IMR-90 (cell line): ENCODE measurements around the gene SSU72.

Source experiments
- BHLHE40 ChIP-seq: fragments of 150-350 bp; IDR thresholded peaks from 2 replicates; pipeline ENCODE4 v1.6.1; 2016; ENCODE audit warnings: mild to moderate bottlenecking, low read depth, low read length
- ELK1 ChIP-seq: fragments of 150-350 bp; IDR thresholded peaks from 2 replicates; pipeline ENCODE4 v1.6.1; 2016; ENCODE audit warnings: low read depth, mild to moderate bottlenecking, low read length, moderate library complexity, borderline replicate concordance
- FOS ChIP-seq: fragments of 150-350 bp; IDR thresholded peaks from 2 replicates; pipeline ENCODE4 v1.6.1; 2016; ENCODE audit warnings: low read depth, low read length
- MXI1 ChIP-seq: IDR thresholded peaks from 2 replicates; pipeline ENCODE4 v1.6.1; 2012; ENCODE audit warnings: low read depth, mild to moderate bottlenecking, low read length, moderate library complexity, borderline replicate concordance
- NFE2L2 ChIP-seq: fragments of 150-350 bp; IDR thresholded peaks from 2 replicates; pipeline ENCODE4 v1.6.1; 2016; ENCODE audit warnings: low read depth, mild to moderate bottlenecking, low read length
- POLR2A ChIP-seq: IDR thresholded peaks from 2 replicates; pipeline ENCODE4 v1.6.1; 2012; ENCODE audit warnings: mild to moderate bottlenecking, low read depth, low read length
- RAD21 ChIP-seq: IDR thresholded peaks from 2 replicates; pipeline ENCODE4 v1.6.1; 2012; ENCODE audit warnings: low read length, improper control_type of control experiment
- RCOR1 ChIP-seq: IDR thresholded peaks from 2 replicates; pipeline ENCODE4 v1.6.1; 2012; ENCODE audit warnings: mild to moderate bottlenecking, low read length, improper control_type of control experiment; ENCODE audit not compliant: insufficient replicate concordance
- RFX5 ChIP-seq: IDR thresholded peaks from 2 replicates; pipeline ENCODE4 v1.8.0; 2012; ENCODE audit warnings: low read depth, mild to moderate bottlenecking, low read length, moderate library complexity
- USF2 ChIP-seq: fragments of 150-350 bp; IDR thresholded peaks from 2 replicates; pipeline ENCODE4 v1.6.1; 2017; ENCODE audit warnings: mild to moderate bottlenecking, antibody characterized with exemption, low read length, low read depth
- TF ChIP-seq, protein P1 (sequence below): conservative IDR thresholded peaks from 2 replicates; pipeline ENCODE4 v1.5.1; 2012; ENCODE audit warnings: mild to moderate bottlenecking, low read depth, low read length, improper control_type of control experiment

DNA sequence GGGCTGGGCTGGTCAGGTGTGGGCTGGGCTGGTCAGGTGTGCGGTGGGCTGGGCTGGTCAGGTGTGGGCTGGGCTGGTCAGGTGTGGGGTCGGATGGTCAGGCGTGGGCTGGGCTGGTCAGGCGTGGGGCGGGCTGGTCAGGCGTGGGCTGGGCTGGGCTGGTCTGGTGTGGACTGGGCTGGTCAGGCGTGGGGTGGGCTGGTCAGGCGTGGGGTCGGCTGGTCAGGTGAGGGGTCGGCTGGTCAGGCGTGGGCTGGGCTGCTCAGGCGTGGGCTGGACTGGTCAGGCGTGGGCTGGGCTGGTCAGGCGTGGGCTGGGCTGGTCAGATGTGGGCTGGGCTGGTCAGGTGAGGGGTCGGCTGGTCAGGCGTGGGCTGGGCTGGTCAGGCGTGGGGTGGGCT, 31.1 kb upstream of the SSU72 start:
- TF ChIP-seq RCOR1, result no peak
- TF ChIP-seq, protein P1, sequence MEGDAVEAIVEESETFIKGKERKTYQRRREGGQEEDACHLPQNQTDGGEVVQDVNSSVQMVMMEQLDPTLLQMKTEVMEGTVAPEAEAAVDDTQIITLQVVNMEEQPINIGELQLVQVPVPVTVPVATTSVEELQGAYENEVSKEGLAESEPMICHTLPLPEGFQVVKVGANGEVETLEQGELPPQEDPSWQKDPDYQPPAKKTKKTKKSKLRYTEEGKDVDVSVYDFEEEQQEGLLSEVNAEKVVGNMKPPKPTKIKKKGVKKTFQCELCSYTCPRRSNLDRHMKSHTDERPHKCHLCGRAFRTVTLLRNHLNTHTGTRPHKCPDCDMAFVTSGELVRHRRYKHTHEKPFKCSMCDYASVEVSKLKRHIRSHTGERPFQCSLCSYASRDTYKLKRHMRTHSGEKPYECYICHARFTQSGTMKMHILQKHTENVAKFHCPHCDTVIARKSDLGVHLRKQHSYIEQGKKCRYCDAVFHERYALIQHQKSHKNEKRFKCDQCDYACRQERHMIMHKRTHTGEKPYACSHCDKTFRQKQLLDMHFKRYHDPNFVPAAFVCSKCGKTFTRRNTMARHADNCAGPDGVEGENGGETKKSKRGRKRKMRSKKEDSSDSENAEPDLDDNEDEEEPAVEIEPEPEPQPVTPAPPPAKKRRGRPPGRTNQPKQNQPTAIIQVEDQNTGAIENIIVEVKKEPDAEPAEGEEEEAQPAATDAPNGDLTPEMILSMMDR, result no peak
- no peak for TF ChIP-seq POLR2A
- TF ChIP-seq NFE2L2, result no peak
- TF ChIP-seq RFX5, result no peak
- TF ChIP-seq MXI1, result no peak
- no peak for TF ChIP-seq RAD21
- TF ChIP-seq BHLHE40, result no peak
- no peak for TF ChIP-seq ELK1
- TF ChIP-seq USF2, result no peak
- TF ChIP-seq FOS, result no peak
